Heart right ventricle (tissue), 16 donors: ENCODE data around the gene FYB1. TPM values are rescaled to one million over a fixed set of nuclear protein-coding genes. Genes with fewer than 3 reads are reported as not detected.
A peak's percentile ranks its signal among the peaks of the same experiment; 100 is the strongest.

ENCODE experiments used
- ATAC-seq, 8 donors: fragments of 200-7000 bp; cut with Tn5 transposase; one replicate each; pipeline ENCODE4 v1.9.1; 2020; ENCODE audit warnings: mild to moderate bottlenecking in 8 of 8, moderate library complexity in 8 of 8, moderate number of reproducible peaks in 1 of 8
- DNase-seq, 2 donors: peaks; one replicate each; pipeline ENCODE4 v3.0.0-alpha.2; 2020
- H3K27ac ChIP-seq, 10 donors: fragments of 200-600 bp; sonication (generic) in 2 of 10; one replicate each; pipeline versions ENCODE4 v1.5.0 to v1.8.0; 2020 to 2022; ENCODE audit warnings: mild to moderate bottlenecking in 3 of 10
- H3K27me3 ChIP-seq, 7 donors: fragments of 200-600 bp; one replicate each; pipeline ENCODE4 v1.8.0; 2021 to 2022; ENCODE audit warnings: mild to moderate bottlenecking in 2 of 7
- H3K36me3 ChIP-seq, 9 donors: fragments of 200-600 bp; sonication (generic) in 1 of 9; one replicate each; pipeline versions ENCODE4 v1.5.0 to v1.8.0; 2020 to 2022; ENCODE audit warnings: mild to moderate bottlenecking in 2 of 9
- H3K4me1 ChIP-seq, 9 donors: fragments of 200-600 bp; sonication (generic) in 1 of 9; one replicate each; pipeline versions ENCODE4 v1.5.0 to v1.8.0; 2020 to 2022; ENCODE audit warnings: mild to moderate bottlenecking in 4 of 9
- H3K4me3 ChIP-seq, 10 donors: fragments of 200-600 bp; sonication (generic) in 2 of 10; one replicate each; pipeline versions ENCODE4 v1.5.0 to v1.8.0; 2020 to 2022; ENCODE audit warnings: mild to moderate bottlenecking in 7 of 10, moderate library complexity in 2 of 10
- H3K9me3 ChIP-seq, 11 donors: fragments of 200-600 bp in 10 of 11; sonication (generic) in 2 of 11; one replicate each; pipeline versions ENCODE4 v1.5.0 to v1.8.0; 2013 to 2022; ENCODE audit warnings: mild to moderate bottlenecking in 2 of 11, control low read depth in 1 of 11, moderate library complexity in 1 of 11
- WGBS, 2 donors: extraction: QIAGEN DNeasy Blood & Tissue Kit; methylation state at CpG; one replicate each; pipeline ENCODE4 v1.1.7; 2013; ENCODE audit warnings: inconsistent platforms in 1 of 2; 5-methylcytosine and 5-hydroxymethylcytosine counted together
- intact Hi-C, 10 donors: fragments of 100-400 bp; cut with DNase I; formaldehyde crosslinking; loops; one replicate each; pipeline versions ENCODE4 v1.11.1 to v1.14.2; 2022
- polyA plus RNA-seq, 2 donors: library from polyadenylated mRNA; stranded (reverse); fragments of 200-250 nt; gene quantifications; one replicate each; pipeline ENCODE4 v1.2.3, GENCODE V29; 2013
- total RNA-seq, 10 donors: library from RNA; stranded (reverse); fragmentation: NEBNext Ultra II Directional in 3 of 10; extraction: Animal tissue kit (Norgen Biotek cat#: 25700) in 3 of 10; gene quantifications; one replicate each; pipeline versions ENCODE4 v1.2.1 to v1.2.4, GENCODE V29; 2021 to 2023
- TF ChIP-seq, protein P1 (sequence below), 9 donors: fragments of 200-600 bp; sonication (generic) in 2 of 9; IDR thresholded peaks; one replicate each; pipeline versions ENCODE4 v1.5.0 to v1.8.0; 2021 to 2022; ENCODE audit warnings: antibody characterized with exemption in 9 of 9, mild to moderate bottlenecking in 5 of 9, moderate library complexity in 1 of 9
- donor health status: Arrhythmogenic right ventricular cardiomyopathy.
- donor health status: ischemic (EF 13 %, LVEDD 7.1; RV severe dilation, severe dysfunction).
- donor health status: healthy with polysubstance abuse.
- donor health status: DM: no; HTN: yes; CAD: no.
- donor health status: DM: no; HTN: no; CAD: no.
- donor health status: ischemic (EF 25% LVEDD 6.9; RV normal size, moderate dysfunction).
- donor health status: ischemic (EF 25% LVEDD 5.7; RV mildly dilated, moderate dysfunction).
- donor health status: healthy.
- donor health status: DM: yes; HTN: yes; CAD: no.
- donor health status: Ischemic cardiomyopathy.
- donor health status: ischemic (EF 35%, LVEDD 5.7; RV mildly dilated, moderate dysfunction).
- donor health status: nonischemic (EF 11% LVEDD 7.7; RV severe dilation, severe dysfunction).
- donor health status: DM: yes; HTN: yes; CAD: no.
- donor health status: PGD.
- donor health status: ischemic (EF 29% LVEDD 5.4; RV normal size, mild dysfunction).
- donor health status: nonischemic (EF 23%, LVEDD 6.1; RV moderate dilation, normal function).

Gene FYB1
- total and polyA plus RNA-seq, 12 donors, result 0.61 to 33.8 (median 2.3) TPM

DNA sequence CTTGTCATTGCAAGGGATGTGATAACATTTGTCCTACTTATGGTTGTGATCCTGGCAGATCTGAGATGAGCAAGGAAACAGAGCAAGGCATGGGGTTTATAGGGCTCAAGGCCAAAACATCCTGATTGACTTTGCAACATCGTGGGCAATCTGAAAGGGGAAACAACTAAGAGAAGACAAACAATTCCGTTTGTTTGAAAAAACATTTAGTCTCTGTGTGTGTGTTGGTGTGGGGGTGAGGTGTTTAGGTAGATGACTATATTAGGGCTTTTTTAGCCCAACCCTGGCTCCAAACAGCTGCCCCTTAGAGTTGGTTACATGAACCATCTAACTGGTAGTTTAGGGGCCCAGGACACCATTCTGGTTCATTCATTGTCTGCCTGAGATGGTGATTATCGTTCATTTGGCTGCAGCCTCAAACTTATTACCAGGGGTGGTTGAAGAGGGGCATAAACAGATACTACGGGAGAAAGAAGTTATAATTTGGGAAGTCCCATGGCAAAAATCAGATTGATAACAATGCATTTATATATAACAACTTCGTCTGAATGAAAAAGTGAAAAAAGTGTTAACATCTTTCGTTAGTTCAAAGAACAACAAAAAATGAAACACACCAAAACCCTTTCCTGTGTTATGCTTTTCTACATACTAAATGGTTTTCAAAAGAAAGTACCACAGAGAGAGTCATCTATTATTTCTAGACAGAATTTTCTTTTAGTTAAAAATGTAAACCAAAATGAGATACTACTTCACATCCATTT is 5.7 kb downstream of the FYB1 start:
- H3K9me3 ChIP-seq, result no peaks in the 10 kb centered on the region
- TF ChIP-seq, protein P1, sequence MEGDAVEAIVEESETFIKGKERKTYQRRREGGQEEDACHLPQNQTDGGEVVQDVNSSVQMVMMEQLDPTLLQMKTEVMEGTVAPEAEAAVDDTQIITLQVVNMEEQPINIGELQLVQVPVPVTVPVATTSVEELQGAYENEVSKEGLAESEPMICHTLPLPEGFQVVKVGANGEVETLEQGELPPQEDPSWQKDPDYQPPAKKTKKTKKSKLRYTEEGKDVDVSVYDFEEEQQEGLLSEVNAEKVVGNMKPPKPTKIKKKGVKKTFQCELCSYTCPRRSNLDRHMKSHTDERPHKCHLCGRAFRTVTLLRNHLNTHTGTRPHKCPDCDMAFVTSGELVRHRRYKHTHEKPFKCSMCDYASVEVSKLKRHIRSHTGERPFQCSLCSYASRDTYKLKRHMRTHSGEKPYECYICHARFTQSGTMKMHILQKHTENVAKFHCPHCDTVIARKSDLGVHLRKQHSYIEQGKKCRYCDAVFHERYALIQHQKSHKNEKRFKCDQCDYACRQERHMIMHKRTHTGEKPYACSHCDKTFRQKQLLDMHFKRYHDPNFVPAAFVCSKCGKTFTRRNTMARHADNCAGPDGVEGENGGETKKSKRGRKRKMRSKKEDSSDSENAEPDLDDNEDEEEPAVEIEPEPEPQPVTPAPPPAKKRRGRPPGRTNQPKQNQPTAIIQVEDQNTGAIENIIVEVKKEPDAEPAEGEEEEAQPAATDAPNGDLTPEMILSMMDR (IDR thresholded peaks at IDR 0.05), result no peak
- H3K4me3 ChIP-seq, result peak overlapping the region in 1 of 10 donors; percentile 4
- no peak for ATAC-seq
- DNase-seq, result no peak
- intact Hi-C loops, result loop anchor here in 5 of 10 donors (10.0 kb wide), 4 partner anchors 71 to 361 kb away; partner anchors contain the start of gene C9 (in 1 of the 5)
- H3K27me3 ChIP-seq, result peaks cover 0 to 4% (median 0%) of the 10 kb centered on the region in 7 donors
- H3K36me3 ChIP-seq, result no peaks in the 10 kb centered on the region
- 71 to 82% methylated on average over 6 of the region's 6 CpGs for WGBS, 2 donors
- H3K27ac ChIP-seq, result peak overlapping the region in 1 of 10 donors; percentile 78
- H3K4me1 ChIP-seq, result peaks cover 0 to 96% (median 0%) of the 10 kb centered on the region in 9 donors

DNA sequence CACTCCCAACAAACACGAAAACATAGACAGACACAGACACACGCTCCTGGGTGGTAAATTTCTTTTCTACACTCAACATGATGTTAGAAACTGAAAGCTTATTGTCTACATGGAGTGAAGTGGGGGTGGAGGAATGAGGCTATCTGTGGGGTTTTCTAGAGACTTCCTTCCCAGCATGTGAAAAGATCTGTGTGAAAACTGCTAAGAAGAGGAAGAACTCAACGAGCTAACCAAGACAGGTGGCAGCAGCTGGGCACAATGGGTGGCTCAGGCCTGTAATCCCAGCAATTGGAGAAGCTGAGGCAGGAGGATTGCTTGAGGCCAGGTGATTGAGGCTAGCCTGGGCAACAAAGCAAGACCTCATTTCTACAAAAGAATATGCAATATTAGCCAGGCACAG is 7.6 kb downstream of the FYB1 start:
- Histone ChIP-seq H3K4me1 (peaks cover 0 to 98% (median 0%) of the 10 kb centered on the region in 9 donors), H3K27ac (peak overlapping the region in 1 of 10 donors; percentile 78), H3K9me3 (no peaks in the 10 kb centered on the region), H3K36me3 (no peaks in the 10 kb centered on the region), H3K4me3 (no peak overlapping the region), H3K27me3 (peaks cover 0 to 4% (median 0%) of the 10 kb centered on the region in 7 donors)
- intact Hi-C loops, result loop anchor here in 5 of 10 donors (10.0 kb wide), 4 partner anchors 73 to 363 kb away; partner anchors contain the start of gene C9 (in 1 of the 5)
- TF ChIP-seq, protein P1 (IDR thresholded peaks at IDR 0.05), result no peak
- no peak for ATAC-seq
- no peak for DNase-seq
- WGBS, 2 donors, result 66% methylated on average over 3 of the region's 3 CpGs

DNA sequence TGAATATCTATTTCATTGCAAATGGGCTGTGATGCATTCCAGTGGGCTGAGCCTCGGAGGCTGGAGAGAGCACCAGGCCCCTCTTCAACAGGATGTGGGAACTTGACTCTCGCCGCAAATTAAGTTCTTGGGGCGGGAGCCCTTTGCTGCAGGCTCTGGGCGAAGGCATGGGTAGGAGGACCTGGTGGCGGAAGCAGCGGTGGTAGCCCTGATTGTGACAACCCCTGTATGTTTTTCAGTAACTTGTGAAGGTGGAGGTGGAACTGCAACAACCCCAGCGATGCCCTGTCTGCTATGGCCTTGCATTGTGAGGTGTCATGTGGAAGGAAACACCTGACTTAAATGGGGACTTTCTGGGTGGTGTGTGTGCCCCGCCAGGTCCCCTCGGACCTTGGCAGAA is 9.4 kb downstream of the FYB1 start:
- H3K27me3 ChIP-seq, result peaks cover 0 to 5% (median 0%) of the 10 kb centered on the region in 7 donors
- H3K4me1 ChIP-seq, result peaks cover 0 to 98% (median 0%) of the 10 kb centered on the region in 9 donors
- no peaks in the 10 kb centered on the region for H3K36me3 ChIP-seq
- H3K9me3 ChIP-seq, result no peaks in the 10 kb centered on the region
- TF ChIP-seq, protein P1 (IDR thresholded peaks at IDR 0.05), result no peak
- H3K27ac ChIP-seq, result peak overlapping the region in 1 of 10 donors; percentile 78
- intact Hi-C loops, result loop anchor here in 5 of 10 donors (10.0 kb wide), 4 partner anchors 75 to 365 kb away; partner anchors contain the start of gene C9 (in 1 of the 5)
- WGBS, 2 donors, result 86 to 87% methylated on average over 10 of the region's 10 CpGs
- DNase-seq (peak in 1 of 2 donors; percentile 19), ATAC-seq (peak in 1 of 8 donors; percentile 25)
- H3K4me3 ChIP-seq, result no peak overlapping the region

DNA sequence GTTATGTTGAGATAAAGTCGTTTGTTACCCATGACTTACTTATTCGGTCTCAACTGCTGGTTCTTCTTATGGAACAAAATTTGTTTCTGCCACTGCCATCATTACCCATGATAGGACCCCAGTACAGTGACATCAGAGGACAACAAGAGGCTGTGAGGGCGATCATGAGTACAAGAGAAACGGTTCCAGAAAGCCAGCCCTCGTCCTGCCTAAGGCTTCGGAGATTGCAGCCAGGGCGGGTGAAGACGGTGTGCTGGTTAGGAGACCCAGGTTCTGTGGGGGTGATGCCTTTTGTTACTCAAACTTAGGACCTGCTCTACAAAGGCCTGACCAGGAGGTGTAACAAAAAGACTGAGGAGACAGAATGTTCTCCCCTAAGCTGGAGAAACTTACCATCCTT is 10.9 kb downstream of the FYB1 start:
- ATAC-seq (no peak), DNase-seq (no peak)
- Histone ChIP-seq H3K9me3 (no peaks in the 10 kb centered on the region), H3K4me3 (peak overlapping the region in 1 of 10 donors; percentile 3), H3K27ac (peak overlapping the region in 1 of 10 donors; percentile 78), H3K4me1 (peaks cover 0 to 98% (median 0%) of the 10 kb centered on the region in 9 donors), H3K36me3 (no peaks in the 10 kb centered on the region), H3K27me3 (peaks cover 0 to 5% (median 0%) of the 10 kb centered on the region in 7 donors)
- TF ChIP-seq, protein P1 (IDR thresholded peaks at IDR 0.05), result no peak
- 83 to 84% methylated on average over 8 of the region's 8 CpGs for WGBS, 2 donors
- intact Hi-C loops, result no loop called here
